Amniotic stem cell (primary cell): ENCODE data around the gene ILDR2.
"Not testable (repeated sequence)": the region's sequence is repeated elsewhere in the genome, so short reads cannot be mapped to it uniquely, and the experiment has no call there.

Experiments
- DNase-seq: peaks from one replicate; lab custom pipeline; 2025; lab: John Stamatoyannopoulos, UW

The ILDR2 gene

GRCh38 chr1:166888373-166889111 is 86.8 kb downstream of the ILDR2 start:
- DNase-seq, result no peak

- DNase-seq, result no peak
These were observed 90.4 kb downstream of the ILDR2 start for GRCh38 chr1:166884971-166885370.

GRCh38 chr1:166884040-166884642 is 91.2 kb downstream of the ILDR2 start:
- no peak for DNase-seq

GRCh38 chr1:166882893-166883292 is 92.4 kb downstream of the ILDR2 start:
- no peak for DNase-seq

GRCh38 chr1:166878173-166878917 is 97.0 kb downstream of the ILDR2 start:
- not testable (repeated sequence) for DNase-seq

GRCh38 chr1:166876540-166876838 is 98.9 kb downstream of the ILDR2 start:
- DNase-seq, result no peak

GRCh38 chr1:166875734-166876539 is 99.4 kb downstream of the ILDR2 start, which contains the start of gene TADA1:
TSS of gene TADA1 (minus strand) at chr1:166876264. CDS start at chr1:166876233, 31 bp downstream.
- peak; percentile 97 for DNase-seq

- no peak for DNase-seq
These were observed 100.0 kb downstream of the ILDR2 start for GRCh38 chr1:166875302-166875733.

- no peak for DNase-seq
These were observed 100.9 kb downstream of the ILDR2 start for GRCh38 chr1:166874464-166874863.

GRCh38 chr1:166870584-166870983 is 104.8 kb downstream of the ILDR2 start:
- no peak for DNase-seq

GRCh38 chr1:166869318-166870099 is 105.8 kb downstream of the ILDR2 start:
- DNase-seq, result no peak

GRCh38 chr1:166868639-166869038 is 106.7 kb downstream of the ILDR2 start:
- DNase-seq, result no peak

GRCh38 chr1:166865926-166866325 is 109.4 kb downstream of the ILDR2 start:
- no peak for DNase-seq

- no peak for DNase-seq
These were observed 115.7 kb downstream of the ILDR2 start for GRCh38 chr1:166859597-166859996.

- DNase-seq, result no peak
These were observed 116.5 kb downstream of the ILDR2 start for GRCh38 chr1:166858726-166859419.
